Stimulated activated CD4-positive, alpha-beta T cell treated with anti-CD3 and anti-CD28 coated beads, Interleukin-12 subunit alpha, Interleukin-12 subunit beta, amount 100 ng/mL, for 48 hours (primary cell): Measurements from ENCODE around the gene DCUN1D1.
"Not testable (repeated sequence)": the region's sequence is repeated elsewhere in the genome, so short reads cannot be mapped to it uniquely, and the experiment has no call there.

ENCODE experiments used
- DNase-seq, 3 donors: peaks; one replicate each; pipeline ENCODE4 v3.0.0-alpha.2; 2020; ENCODE audit warnings: low read depth in 2 of 3, low spot score in 1 of 3

The DCUN1D1 gene

GRCh38 chr3:182980204-182981037 lies at the start of gene DCUN1D1:
Gene DCUN1D1 (minus strand): TSS chr3:182980538. CDS start chr3:182980489, 49 bp downstream.
- peak; percentile 72 to 89 (median 75) for DNase-seq

GRCh38 chr3:183028416-183028815 lies 48.1 kb upstream of the DCUN1D1 start:
- no peak for DNase-seq

GRCh38 chr3:183027276-183027675 lies 46.9 kb upstream of the DCUN1D1 start:
- DNase-seq: no peak

GRCh38 chr3:183022936-183023516 lies 42.7 kb upstream of the DCUN1D1 start:
- no peak for DNase-seq

GRCh38 chr3:183018421-183019192 lies 38.3 kb upstream of the DCUN1D1 start:
- no peak for DNase-seq

DNA sequence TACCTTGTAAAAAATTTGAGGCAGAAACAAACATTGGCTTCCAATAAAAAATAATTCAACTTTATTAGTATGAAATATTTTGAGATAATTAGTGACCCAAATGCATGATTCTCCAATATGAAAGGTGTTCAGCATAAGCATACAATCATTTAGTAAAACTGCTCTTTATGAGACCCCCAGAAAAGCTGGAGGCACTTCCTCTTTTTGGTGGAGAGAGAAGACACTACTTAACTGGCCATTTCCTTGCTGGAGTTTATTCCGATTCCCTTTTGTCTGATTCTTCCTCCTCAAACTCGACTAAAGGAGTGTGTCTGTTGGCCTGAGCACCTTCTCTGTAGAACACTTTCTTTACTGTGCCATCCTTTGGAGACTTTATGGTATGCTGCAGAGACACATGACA lies 34.8 kb upstream of the DCUN1D1 start:
- no peak for DNase-seq

- DNase-seq: no peak
These were observed 33.5 kb upstream of the DCUN1D1 start for GRCh38 chr3:183013856-183014255.

GRCh38 chr3:183013074-183013473 lies 32.7 kb upstream of the DCUN1D1 start:
- DNase-seq: no peak

DNA sequence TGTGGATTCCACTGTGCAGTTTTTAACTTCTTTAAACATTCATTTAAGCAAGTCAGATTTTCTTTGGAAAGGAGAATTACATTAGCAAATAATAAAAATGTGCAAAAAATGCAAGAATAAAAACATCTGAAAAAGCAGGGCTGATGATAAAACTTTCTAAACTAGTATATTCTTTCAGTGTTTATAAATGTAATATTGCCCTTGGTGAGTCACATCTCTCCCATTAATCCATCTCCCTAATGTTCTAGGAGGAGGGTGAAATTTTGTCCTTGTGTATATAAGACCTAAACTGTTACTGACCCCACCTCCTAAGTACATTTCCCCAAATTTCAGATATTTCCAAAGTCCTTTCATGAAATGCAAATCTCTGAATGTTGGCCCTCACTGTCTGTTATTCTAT lies 28.5 kb upstream of the DCUN1D1 start:
- no peak for DNase-seq

DNA sequence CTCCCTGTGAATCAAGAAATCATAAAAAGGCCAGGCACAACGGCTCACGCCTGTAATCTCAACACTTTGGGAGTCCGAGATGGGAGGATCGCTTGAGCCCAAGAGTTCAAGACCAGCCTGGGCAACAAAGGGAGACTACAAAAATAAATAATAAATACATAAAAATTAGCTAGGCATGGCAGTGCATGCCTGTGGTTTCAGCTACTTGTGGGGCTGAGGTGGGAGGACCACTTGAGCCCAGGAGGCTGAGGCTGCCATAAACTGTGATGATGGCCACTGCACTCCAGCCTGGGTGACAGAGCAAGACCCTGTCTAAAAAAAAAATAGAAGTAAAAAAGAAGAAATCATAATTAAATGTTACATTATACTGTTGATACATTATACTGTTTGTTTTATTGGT lies 28.0 kb upstream of the DCUN1D1 start:
- no peak for DNase-seq

- no peak for DNase-seq
These were observed 26.2 kb upstream of the DCUN1D1 start for GRCh38 chr3:183006396-183007002.

DNA sequence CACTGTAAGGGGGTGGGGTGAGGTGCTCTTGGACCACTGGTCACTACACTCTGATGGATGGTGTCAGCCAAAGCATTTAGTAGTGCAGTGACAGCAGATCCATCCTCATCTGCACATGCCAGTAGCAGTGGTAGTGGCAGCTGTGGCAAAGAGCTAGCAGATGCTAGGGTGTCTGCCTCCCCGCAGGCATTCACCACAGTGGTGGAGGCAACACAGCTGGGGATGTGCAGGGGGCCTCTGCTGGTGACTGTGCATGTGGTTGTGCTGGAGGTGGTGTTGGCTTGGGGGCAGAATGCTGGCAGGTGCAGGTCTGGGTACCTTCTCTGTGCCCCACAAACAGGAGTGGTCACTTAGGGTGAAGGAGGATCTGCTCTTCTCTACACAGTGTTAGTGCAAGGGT lies 19.4 kb upstream of the DCUN1D1 start:
- DNase-seq: no peak

DNA sequence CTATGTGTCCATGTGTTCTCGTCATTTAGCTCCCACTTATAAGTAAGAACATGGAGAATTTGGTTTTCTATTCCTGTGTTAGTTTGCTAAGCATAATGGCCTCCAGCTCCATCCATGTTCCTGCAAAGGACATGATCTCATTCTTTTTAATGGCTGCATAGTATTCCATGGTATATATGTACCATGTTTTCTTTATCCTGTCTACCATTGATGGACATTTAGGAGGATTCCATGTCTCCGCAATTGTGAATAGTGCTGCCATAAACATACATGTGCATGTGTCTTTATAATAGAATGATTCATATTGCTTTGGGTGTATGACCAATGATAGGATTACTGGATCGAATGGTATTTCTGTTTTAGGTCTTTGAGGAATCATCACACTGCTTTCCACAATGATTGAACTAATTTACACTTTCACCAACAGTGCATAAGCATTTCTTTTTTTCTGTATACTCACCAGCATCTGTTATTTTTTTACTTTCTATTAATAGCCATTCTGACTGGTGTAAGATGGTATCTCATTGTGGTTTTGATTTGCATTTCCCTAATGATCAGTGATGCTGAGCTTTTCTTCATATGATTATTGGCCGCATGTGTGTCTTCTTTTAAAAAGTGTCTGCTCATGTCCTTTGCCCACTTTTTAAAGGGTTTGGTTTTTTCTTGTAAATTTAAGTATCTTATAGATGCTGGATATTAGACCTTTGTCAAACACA lies 13.3 kb upstream of the DCUN1D1 start:
- not testable (repeated sequence) for DNase-seq

DNA sequence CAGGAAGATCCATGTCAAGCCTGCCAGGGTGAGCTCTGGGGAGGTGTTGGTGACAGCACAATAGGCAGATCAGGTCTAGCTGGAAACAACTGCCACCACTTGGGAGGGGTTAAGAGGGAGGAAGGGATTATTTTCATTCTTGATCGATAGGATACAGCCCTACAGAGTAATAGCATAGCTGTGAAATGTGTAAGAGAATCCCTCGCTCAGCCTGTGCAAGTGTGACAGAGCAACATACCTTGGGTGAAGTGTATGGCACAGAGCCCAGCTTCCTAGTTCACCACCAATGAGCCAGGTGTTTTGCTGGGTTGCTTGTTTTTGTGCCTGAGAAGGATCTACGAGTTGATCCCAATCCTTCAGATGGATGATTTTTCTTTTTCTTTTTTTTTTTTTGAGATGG lies 9.2 kb upstream of the DCUN1D1 start:
- DNase-seq: no peak

GRCh38 chr3:182986021-182986420 lies 5.7 kb upstream of the DCUN1D1 start:
- no peak for DNase-seq

- DNase-seq: no peak
These were observed 3.5 kb upstream of the DCUN1D1 start for GRCh38 chr3:182983876-182984275.

DNA sequence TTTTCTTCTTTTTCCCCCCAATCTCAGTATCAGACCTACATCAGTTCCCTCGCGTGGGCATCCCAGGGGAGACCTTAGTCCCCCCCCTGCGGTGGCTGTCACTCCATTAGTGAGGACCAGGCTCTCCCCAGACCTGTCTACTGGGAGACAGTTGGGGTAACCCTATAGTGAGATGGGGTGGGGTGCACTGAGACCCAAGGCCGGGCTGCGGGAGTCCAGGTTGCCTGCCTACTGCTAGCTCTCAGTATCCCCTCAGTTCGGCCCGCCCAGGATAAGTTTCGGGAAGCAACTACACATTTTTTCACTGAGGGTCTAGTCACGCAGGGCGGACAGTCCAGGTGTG lies 671 bp upstream of the DCUN1D1 start:
- DNase-seq: no peak

DNA sequence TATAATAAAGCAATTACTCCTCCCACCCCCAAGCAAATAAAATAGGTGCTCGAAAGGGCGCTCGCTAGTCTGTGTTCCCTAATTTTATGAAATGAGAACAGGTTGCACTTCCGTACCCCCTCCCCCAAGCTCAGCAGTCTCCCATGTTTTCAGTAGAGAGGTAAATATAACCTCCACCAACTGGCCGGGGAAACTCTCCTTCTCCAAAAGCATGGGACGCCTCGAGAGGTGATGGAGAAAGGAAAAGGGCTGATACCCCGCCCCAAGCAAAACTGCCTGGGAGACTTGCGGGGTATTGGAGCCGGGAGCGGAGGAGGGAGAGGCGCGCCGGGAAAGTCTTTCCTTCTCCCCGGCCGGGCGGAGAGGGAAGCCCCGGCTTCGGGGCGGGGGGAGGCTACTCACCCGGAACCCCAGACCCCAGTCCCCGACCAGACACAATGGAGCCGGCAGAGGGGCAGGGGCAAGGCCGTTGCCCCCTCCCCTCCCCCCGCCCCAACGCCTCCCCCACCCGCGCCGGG lies 605 bp downstream of the DCUN1D1 start:
- DNase-seq: peak in 1 of 3 donors; percentile 8

DNA sequence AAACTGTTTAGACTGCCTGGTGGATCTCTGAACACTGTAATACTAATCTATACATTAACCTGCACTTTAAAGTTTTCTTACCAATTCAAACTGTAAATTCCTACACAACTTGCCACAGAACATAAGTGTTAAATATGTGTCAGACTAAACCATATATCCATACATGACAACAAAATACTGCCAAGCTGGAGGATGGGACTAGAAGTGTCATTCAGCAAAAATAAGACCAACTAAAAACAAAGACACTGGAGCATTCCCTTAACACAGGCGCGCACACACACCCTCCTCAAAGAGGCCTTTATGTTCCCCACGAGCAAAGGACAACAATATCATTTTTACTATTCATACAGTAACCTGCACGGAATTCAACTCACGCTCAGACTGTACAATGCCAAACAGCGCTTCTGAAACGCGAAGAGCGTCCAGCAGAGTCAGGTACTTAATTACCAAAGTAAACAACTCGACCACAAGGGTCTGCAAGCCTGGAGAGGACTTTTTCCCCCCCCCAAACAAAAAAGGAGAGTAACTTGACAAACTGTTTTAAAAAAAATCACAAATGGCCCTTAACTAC lies 1.1 kb downstream of the DCUN1D1 start:
- DNase-seq: no peak

- DNase-seq: no peak
These were observed 2.0 kb downstream of the DCUN1D1 start for GRCh38 chr3:182978387-182978786.
